GM23338 (cell line): ENCODE results near the gene ULK4.

Experiments used
- EZH2 ChIP-seq: fragments of 200-600 bp; sonication (generic); IDR thresholded peaks from one replicate; pipeline ENCODE4 v1.8.0; 2017; ENCODE audit warnings: antibody characterized with exemption, mild to moderate bottlenecking, low read depth; ENCODE audit not compliant: unreplicated experiment
- EZH2phosphoT487 ChIP-seq: fragments of 200-600 bp; sonication (generic); IDR thresholded peaks from one replicate; pipeline ENCODE4 v1.8.1; 2018; ENCODE audit warnings: antibody characterized with exemption; ENCODE audit not compliant: unreplicated experiment
- JUNB ChIP-seq: IDR thresholded peaks from one replicate; pipeline ENCODE4 v1.6.1; 2016; ENCODE audit warnings: antibody characterized with exemption; ENCODE audit not compliant: unreplicated experiment
- POLR2AphosphoS5 ChIP-seq: IDR thresholded peaks from 2 replicates; pipeline ENCODE4 v1.6.1; 2016; ENCODE audit warnings: antibody characterized with exemption, low read depth
- STAT1 ChIP-seq: IDR thresholded peaks from one replicate; pipeline ENCODE4 v1.6.1; 2016; ENCODE audit warnings: antibody characterized with exemption; ENCODE audit not compliant: unreplicated experiment
- ZNF331 ChIP-seq: fragments of 250-450 bp; sonication (Bioruptor Pico); IDR thresholded peaks from 2 replicates; pipeline ENCODE4 v1.5.0; 2020; ENCODE audit warnings: low read depth, mild to moderate bottlenecking, moderate library complexity
- TF ChIP-seq, protein P1 (sequence below), 2 experiments: fragments of 200-600 bp in 1 of 2; sonication (generic) in 1 of 2; conservative IDR thresholded peaks; 2 replicates each; pipeline versions ENCODE4 v1.5.1 to v1.6.1; 2016 to 2017; ENCODE audit warnings: antibody characterized with exemption in 2 of 2, low read depth in 2 of 2, mild to moderate bottlenecking in 2 of 2, moderate library complexity in 1 of 2
- TF ChIP-seq, protein P2 (sequence below): IDR thresholded peaks from one replicate; pipeline ENCODE4 v1.6.1; 2018; ENCODE audit warnings: antibody characterized with exemption; ENCODE audit not compliant: unreplicated experiment

DNA sequence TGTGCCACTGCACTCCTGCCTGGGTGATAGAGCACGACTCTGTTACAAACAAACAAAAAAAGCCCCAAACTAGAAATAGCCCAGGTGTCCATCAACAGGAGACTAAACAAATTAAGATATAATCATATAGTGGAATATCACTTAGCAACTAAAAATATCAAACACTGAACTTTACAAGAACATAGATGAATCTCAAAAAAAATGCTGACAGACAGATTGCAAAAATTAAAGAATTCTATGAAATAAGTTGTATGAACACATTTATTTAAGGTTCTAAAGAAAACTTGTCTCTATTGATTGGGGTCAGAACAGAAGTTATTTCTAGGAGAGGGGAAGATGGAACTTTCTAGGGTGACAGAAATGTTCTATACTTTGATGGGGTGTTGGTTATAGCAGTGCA is 494.4 kb downstream of the ULK4 start:
- TF ChIP-seq, protein P1, sequence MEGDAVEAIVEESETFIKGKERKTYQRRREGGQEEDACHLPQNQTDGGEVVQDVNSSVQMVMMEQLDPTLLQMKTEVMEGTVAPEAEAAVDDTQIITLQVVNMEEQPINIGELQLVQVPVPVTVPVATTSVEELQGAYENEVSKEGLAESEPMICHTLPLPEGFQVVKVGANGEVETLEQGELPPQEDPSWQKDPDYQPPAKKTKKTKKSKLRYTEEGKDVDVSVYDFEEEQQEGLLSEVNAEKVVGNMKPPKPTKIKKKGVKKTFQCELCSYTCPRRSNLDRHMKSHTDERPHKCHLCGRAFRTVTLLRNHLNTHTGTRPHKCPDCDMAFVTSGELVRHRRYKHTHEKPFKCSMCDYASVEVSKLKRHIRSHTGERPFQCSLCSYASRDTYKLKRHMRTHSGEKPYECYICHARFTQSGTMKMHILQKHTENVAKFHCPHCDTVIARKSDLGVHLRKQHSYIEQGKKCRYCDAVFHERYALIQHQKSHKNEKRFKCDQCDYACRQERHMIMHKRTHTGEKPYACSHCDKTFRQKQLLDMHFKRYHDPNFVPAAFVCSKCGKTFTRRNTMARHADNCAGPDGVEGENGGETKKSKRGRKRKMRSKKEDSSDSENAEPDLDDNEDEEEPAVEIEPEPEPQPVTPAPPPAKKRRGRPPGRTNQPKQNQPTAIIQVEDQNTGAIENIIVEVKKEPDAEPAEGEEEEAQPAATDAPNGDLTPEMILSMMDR (conservative IDR thresholded peaks at IDR 0.05; ENCODE audit: low read depth in 2 of 2): no peak
- TF ChIP-seq EZH2phosphoT487 (no peak), EZH2 (no peak), JUNB (no peak), STAT1 (no peak), POLR2AphosphoS5 (no peak), ZNF331 (CRISPR knock-in tag) (no peak)
- TF ChIP-seq, protein P2, sequence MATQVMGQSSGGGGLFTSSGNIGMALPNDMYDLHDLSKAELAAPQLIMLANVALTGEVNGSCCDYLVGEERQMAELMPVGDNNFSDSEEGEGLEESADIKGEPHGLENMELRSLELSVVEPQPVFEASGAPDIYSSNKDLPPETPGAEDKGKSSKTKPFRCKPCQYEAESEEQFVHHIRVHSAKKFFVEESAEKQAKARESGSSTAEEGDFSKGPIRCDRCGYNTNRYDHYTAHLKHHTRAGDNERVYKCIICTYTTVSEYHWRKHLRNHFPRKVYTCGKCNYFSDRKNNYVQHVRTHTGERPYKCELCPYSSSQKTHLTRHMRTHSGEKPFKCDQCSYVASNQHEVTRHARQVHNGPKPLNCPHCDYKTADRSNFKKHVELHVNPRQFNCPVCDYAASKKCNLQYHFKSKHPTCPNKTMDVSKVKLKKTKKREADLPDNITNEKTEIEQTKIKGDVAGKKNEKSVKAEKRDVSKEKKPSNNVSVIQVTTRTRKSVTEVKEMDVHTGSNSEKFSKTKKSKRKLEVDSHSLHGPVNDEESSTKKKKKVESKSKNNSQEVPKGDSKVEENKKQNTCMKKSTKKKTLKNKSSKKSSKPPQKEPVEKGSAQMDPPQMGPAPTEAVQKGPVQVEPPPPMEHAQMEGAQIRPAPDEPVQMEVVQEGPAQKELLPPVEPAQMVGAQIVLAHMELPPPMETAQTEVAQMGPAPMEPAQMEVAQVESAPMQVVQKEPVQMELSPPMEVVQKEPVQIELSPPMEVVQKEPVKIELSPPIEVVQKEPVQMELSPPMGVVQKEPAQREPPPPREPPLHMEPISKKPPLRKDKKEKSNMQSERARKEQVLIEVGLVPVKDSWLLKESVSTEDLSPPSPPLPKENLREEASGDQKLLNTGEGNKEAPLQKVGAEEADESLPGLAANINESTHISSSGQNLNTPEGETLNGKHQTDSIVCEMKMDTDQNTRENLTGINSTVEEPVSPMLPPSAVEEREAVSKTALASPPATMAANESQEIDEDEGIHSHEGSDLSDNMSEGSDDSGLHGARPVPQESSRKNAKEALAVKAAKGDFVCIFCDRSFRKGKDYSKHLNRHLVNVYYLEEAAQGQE: no peak
